ENCODE data around the gene CCDC97. TPM values are rescaled to one million over a fixed set of nuclear protein-coding genes. Genes with fewer than 3 reads are reported as not detected.

The CCDC97 gene
- total RNA-seq, 4 donors from 2014 or later: 12.9 to 21.3 (median 15.0) TPM

- DNase-seq (ENCODE audit: low spot score in 2 of 2): no peak
- Histone ChIP-seq H3K27me3 (no peaks in the 10 kb centered on the region), H3K36me3 (peaks cover 10 to 70% (median 34%) of the 10 kb centered on the region in 3 donors), H3K27ac (peak overlapping the region in 1 of 4 donors; percentile 1), H3K4me1 (peaks cover 0 to 32% (median 18%) of the 10 kb centered on the region in 4 donors), H3K4me3 (no peak overlapping the region), H3K9me3 (no peaks in the 10 kb centered on the region)
- WGBS, 2 donors: 78 to 87% methylated on average over 4 of the region's 4 CpGs
- TF ChIP-seq, protein P1, sequence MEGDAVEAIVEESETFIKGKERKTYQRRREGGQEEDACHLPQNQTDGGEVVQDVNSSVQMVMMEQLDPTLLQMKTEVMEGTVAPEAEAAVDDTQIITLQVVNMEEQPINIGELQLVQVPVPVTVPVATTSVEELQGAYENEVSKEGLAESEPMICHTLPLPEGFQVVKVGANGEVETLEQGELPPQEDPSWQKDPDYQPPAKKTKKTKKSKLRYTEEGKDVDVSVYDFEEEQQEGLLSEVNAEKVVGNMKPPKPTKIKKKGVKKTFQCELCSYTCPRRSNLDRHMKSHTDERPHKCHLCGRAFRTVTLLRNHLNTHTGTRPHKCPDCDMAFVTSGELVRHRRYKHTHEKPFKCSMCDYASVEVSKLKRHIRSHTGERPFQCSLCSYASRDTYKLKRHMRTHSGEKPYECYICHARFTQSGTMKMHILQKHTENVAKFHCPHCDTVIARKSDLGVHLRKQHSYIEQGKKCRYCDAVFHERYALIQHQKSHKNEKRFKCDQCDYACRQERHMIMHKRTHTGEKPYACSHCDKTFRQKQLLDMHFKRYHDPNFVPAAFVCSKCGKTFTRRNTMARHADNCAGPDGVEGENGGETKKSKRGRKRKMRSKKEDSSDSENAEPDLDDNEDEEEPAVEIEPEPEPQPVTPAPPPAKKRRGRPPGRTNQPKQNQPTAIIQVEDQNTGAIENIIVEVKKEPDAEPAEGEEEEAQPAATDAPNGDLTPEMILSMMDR (IDR thresholded peaks at IDR 0.05): no peak
- no peak for TF ChIP-seq POLR2A (IDR thresholded peaks at IDR 0.05)
- TF ChIP-seq EP300 (IDR thresholded peaks at IDR 0.05): no peak
These were observed 5.1 kb upstream of the CCDC97 start for GRCh38 chr19:41304706-41305483.

DNA sequence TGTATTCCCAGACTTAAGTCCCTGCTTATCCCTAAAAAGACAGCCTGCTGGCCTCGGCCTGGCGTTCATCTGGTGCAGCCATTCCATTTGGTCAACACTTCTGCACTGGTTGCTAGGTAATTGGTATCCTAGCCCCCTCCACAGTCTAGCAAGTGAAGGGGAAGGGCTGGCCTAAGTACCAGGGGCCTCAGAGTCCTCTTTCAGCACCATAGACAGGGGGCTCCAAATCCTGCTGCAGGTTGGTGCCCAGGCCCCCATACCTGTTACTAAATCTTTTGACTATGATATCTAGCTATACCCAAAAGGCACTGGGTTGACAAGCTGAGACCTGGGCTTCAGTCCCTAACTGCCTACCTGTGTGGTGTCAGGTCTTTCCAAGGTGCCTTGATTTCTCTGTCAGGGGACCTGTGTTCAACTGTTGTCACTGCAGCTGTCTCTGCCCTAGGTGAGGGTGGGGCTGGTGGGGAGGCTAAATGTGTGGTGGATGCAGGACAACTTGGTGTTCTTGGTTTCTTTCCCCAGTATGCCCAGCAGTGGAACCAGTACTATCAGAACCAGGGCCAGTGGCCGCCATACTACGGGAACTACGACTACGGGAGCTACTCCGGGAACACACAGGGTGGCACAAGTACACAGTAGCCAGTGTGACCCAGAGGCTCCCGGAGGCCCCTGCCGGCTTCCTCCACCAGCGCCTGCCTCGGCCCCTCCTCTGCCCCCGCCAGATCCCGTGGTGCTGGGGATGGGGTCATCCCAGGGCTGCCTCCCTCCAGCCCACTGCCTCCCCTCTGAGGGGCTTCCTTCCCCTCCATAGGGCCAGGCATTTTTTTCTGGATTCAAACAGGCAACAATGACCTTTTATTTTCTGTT, 3.8 kb upstream of the CCDC97 start:
- H3K36me3 ChIP-seq: peaks cover 10 to 58% (median 34%) of the 10 kb centered on the region in 3 donors
- WGBS, 2 donors: 44 to 53% methylated on average over 8 to 10 of the region's 13 CpGs
- H3K27me3 ChIP-seq: no peaks in the 10 kb centered on the region
- H3K27ac ChIP-seq: peak overlapping the region in 3 of 4 donors; percentile 41 to 64 (median 54)
- H3K4me1 ChIP-seq: peaks cover 0 to 33% (median 20%) of the 10 kb centered on the region in 4 donors
- H3K4me3 ChIP-seq: no peak overlapping the region
- no peaks in the 10 kb centered on the region for H3K9me3 ChIP-seq
- TF ChIP-seq POLR2A (IDR thresholded peaks at IDR 0.05): no peak
- no peak for TF ChIP-seq EP300 (IDR thresholded peaks at IDR 0.05)
- no peak for DNase-seq (ENCODE audit: low spot score in 2 of 2)

GRCh38 chr19:41307090-41307875, 2.7 kb upstream of the CCDC97 start:
- Histone ChIP-seq H3K27ac (peak overlapping the region in 3 of 4 donors; percentile 93 to 99 (median 96)), H3K4me3 (no peak overlapping the region), H3K27me3 (no peaks in the 10 kb centered on the region), H3K36me3 (peaks cover 10 to 50% (median 34%) of the 10 kb centered on the region in 3 donors), H3K9me3 (no peaks in the 10 kb centered on the region), H3K4me1 (peaks cover 0 to 44% (median 27%) of the 10 kb centered on the region in 4 donors)
- no peak for TF ChIP-seq POLR2A (IDR thresholded peaks at IDR 0.05)
- TF ChIP-seq, protein P1 (IDR thresholded peaks at IDR 0.05): no peak
- no peak for TF ChIP-seq EP300 (IDR thresholded peaks at IDR 0.05)
- 57 to 58% methylated on average over 8 of the region's 8 CpGs for WGBS, 2 donors
- DNase-seq (ENCODE audit: low spot score in 2 of 2): no peak

DNA sequence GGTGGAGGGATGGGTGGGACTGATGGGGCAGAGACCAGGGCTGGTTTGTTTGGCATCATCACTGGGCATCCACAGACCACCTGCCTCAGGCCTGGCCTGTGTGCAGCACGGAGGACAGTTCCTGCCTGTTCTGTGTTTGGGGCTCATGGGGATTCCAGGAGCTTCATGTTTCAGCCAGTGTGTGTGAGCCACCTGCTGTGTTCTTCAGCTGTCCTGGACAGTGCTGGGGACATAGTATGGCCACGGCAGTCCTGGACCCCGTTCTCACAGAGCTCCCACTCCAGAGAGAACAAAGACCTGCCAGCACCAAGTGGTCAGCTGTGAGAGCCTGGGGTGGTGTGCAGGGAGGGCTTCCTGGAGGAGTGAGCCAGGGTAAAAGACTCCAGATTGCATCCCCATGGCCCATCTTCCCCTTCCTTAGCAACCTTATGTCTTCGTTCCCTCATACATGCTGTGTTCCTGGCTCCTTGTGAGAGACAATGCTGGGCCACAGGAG, 2.0 kb upstream of the CCDC97 start:
- H3K9me3 ChIP-seq: no peaks in the 10 kb centered on the region
- H3K36me3 ChIP-seq: peaks cover 10 to 50% (median 34%) of the 10 kb centered on the region in 3 donors
- peaks cover 0 to 51% (median 27%) of the 10 kb centered on the region in 4 donors for H3K4me1 ChIP-seq
- WGBS, 2 donors: 24 to 35% methylated on average over 4 of the region's 4 CpGs
- peak overlapping the region; percentile 93 to 99 (median 96) for H3K27ac ChIP-seq
- no peak for DNase-seq (ENCODE audit: low spot score in 2 of 2)
- H3K4me3 ChIP-seq: no peak overlapping the region
- no peak for TF ChIP-seq POLR2A (IDR thresholded peaks at IDR 0.05)
- no peaks in the 10 kb centered on the region for H3K27me3 ChIP-seq

GRCh38 chr19:41308450-41309179, 1.4 kb upstream of the CCDC97 start:
- Histone ChIP-seq H3K36me3 (peaks cover 9 to 50% (median 30%) of the 10 kb centered on the region in 3 donors), H3K4me1 (peaks cover 0 to 51% (median 27%) of the 10 kb centered on the region in 4 donors), H3K27me3 (no peaks in the 10 kb centered on the region), H3K9me3 (no peaks in the 10 kb centered on the region), H3K4me3 (peak overlapping the region; percentile 61 to 86 (median 74)), H3K27ac (peak overlapping the region; percentile 93 to 99 (median 96))
- peak; percentile 99 to 100 for DNase-seq (ENCODE audit: low spot score in 2 of 2)
- WGBS, 2 donors: 17 to 24% methylated on average over 8 of the region's 8 CpGs
- TF ChIP-seq POLR2A (IDR thresholded peaks at IDR 0.05) (no peak), EP300 (IDR thresholded peaks at IDR 0.05) (peak; percentile 38 to 76)
- TF ChIP-seq, protein P1 (IDR thresholded peaks at IDR 0.05): peak; percentile 91 to 98 (median 97)

Measured in tibial nerve (tissue), 4 donors.